H1 (cell line): ENCODE results near the gene CDK5RAP2. TPM values are rescaled to one million over a fixed set of nuclear protein-coding genes. Genes with fewer than 3 reads are reported as not detected.

ENCODE experiments used
- CTCF ChIA-PET: fragments of 300-600 bp; sonication (Branson Sonifier 250); formaldehyde crosslinking; loops from one replicate; lab custom pipeline; 2021; ENCODE audit not compliant: partially characterized antibody; lab: Charles Lee
- POLR2A ChIA-PET: fragments of 300-600 bp; sonication (Branson Sonifier 250); formaldehyde crosslinking; loops from one replicate; lab custom pipeline; 2021; ENCODE audit warnings: inconsistent platforms; ENCODE audit not compliant: partially characterized antibody; lab: Charles Lee
- DNase-seq, 2 experiments: peaks; one replicate each; pipeline versions ENCODE4 v3.0.0 to v3.0.0-alpha.2; 2010 to 2022; ENCODE audit warnings: low spot score in 2 of 2, low read depth in 1 of 2, mixed read lengths in 1 of 2
- FAIRE-seq: peaks from 2 replicates; lab custom pipeline; 2011; peaks lifted over from hg19 to GRCh38; lab: Jason Lieb, UNC
- H2AFZ ChIP-seq: 2 replicates; pipeline ENCODE4 v1.8.1; 2012; ENCODE audit warnings: low read length, inconsistent platforms
- H2AK5ac ChIP-seq: 2 replicates; pipeline ENCODE4 v1.6.1; 2013; ENCODE audit warnings: low read depth, low read length
- H2BK120ac ChIP-seq: replicated peaks from 2 replicates; pipeline ENCODE3; 2013; ENCODE audit warnings: low read depth, low read length, inconsistent platforms
- H2BK12ac ChIP-seq: 2 replicates; pipeline ENCODE4 v1.6.1; 2013; ENCODE audit warnings: low read depth, low read length
- H2BK15ac ChIP-seq: 2 replicates; pipeline ENCODE4 v1.6.1; 2013; ENCODE audit warnings: low read length
- H2BK20ac ChIP-seq: 2 replicates; pipeline ENCODE4 v1.6.1; 2013; ENCODE audit warnings: low read length
- H2BK5ac ChIP-seq: 2 replicates; pipeline ENCODE4 v1.6.1; 2013; ENCODE audit warnings: low read depth, low read length
- H3K14ac ChIP-seq: 2 replicates; pipeline ENCODE4 v1.6.1; 2013; ENCODE audit warnings: inconsistent platforms; ENCODE audit not compliant: insufficient read length
- H3K18ac ChIP-seq: 2 replicates; pipeline ENCODE4 v1.6.1; 2013; ENCODE audit warnings: low read length; ENCODE audit errors: extremely low read depth
- H3K23ac ChIP-seq: 2 replicates; pipeline ENCODE4 v1.6.1; 2013; ENCODE audit warnings: inconsistent platforms; ENCODE audit not compliant: insufficient read length
- H3K23me2 ChIP-seq: 2 replicates; pipeline ENCODE4 v1.6.1; 2013; ENCODE audit warnings: low read depth, low read length
- H3K27ac ChIP-seq: 2 replicates; pipeline ENCODE4 v1.6.1; 2011; ENCODE audit warnings: low read depth, low read length, inconsistent platforms
- H3K27me3 ChIP-seq, 4 experiments: replicated peaks in 1 of 4; 1 replicate in 1 of 4; 2 replicates in 3 of 4; pipeline versions ENCODE4 v1.6.1 to v1.8.1; 2011 to 2013; ENCODE audit warnings: low read length in 3 of 4, mild to moderate bottlenecking in 3 of 4, inconsistent platforms in 2 of 4, mixed read lengths in 2 of 4, moderate library complexity in 1 of 4; ENCODE audit not compliant: control insufficient read depth in 3 of 4, insufficient read depth in 3 of 4; ENCODE audit errors: extremely low read depth in 1 of 4
- H3K36me3 ChIP-seq, 4 experiments: 2 replicates each; pipeline versions ENCODE4 v1.6.1 to v1.8.1; 2011 to 2013; ENCODE audit warnings: mild to moderate bottlenecking in 4 of 4, low read length in 3 of 4, moderate library complexity in 2 of 4, control low read depth in 1 of 4, inconsistent platforms in 1 of 4; ENCODE audit not compliant: insufficient read depth in 4 of 4, control insufficient read depth in 2 of 4
- H3K4ac ChIP-seq: replicated peaks from 2 replicates; pipeline ENCODE3; 2013; ENCODE audit warnings: low read length, low read depth, mixed read lengths, inconsistent platforms; ENCODE audit not compliant: insufficient read length
- H3K4me1 ChIP-seq, 4 experiments: replicated peaks in 1 of 4; 1 replicate in 1 of 4; 2 replicates in 3 of 4; pipeline versions ENCODE4 v1.6.1 to v1.8.1; 2011 to 2013; ENCODE audit warnings: low read length in 3 of 4, inconsistent platforms in 2 of 4, mixed read lengths in 1 of 4; ENCODE audit not compliant: insufficient read depth in 4 of 4, control insufficient read depth in 3 of 4
- H3K4me2 ChIP-seq, 2 experiments: 2 replicates each; pipeline versions ENCODE4 v1.6.1 to v1.8.1; 2011 to 2013; ENCODE audit warnings: low read depth in 2 of 2, low read length in 2 of 2, control low read depth in 1 of 2, inconsistent platforms in 1 of 2, mild to moderate bottlenecking in 1 of 2; ENCODE audit not compliant: insufficient read depth in 1 of 2
- H3K4me3 ChIP-seq, 4 experiments: fragments of 200-600, 300-600 bp in 1 of 4; sonication (generic), shearing (Covaris generic), sonication (Bioruptor Twin) in 1 of 4; 2 replicates each; pipeline versions ENCODE4 v1.5.1 to v1.8.1; 2011 to 2016; ENCODE audit warnings: low read length in 4 of 4, low read depth in 3 of 4, control low read depth in 2 of 4, inconsistent platforms in 2 of 4, mild to moderate bottlenecking in 2 of 4, mixed read lengths in 1 of 4, moderate library complexity in 1 of 4; ENCODE audit not compliant: insufficient read depth in 2 of 4; ENCODE audit errors: extremely low read depth in 1 of 4
- H3K56ac ChIP-seq: replicated peaks from 2 replicates; pipeline ENCODE3; 2013; ENCODE audit warnings: low read depth, mild to moderate bottlenecking, mixed read lengths, low read length, inconsistent platforms; ENCODE audit not compliant: insufficient read length
- H3K79me1 ChIP-seq: 2 replicates; pipeline ENCODE4 v1.6.1; 2013; ENCODE audit warnings: low read depth, low read length, control low read depth
- H3K79me2 ChIP-seq, 2 experiments: 2 replicates each; pipeline versions ENCODE4 v1.6.1 to v1.8.1; 2012 to 2013; ENCODE audit warnings: low read length in 2 of 2, mild to moderate bottlenecking in 2 of 2, inconsistent platforms in 1 of 2; ENCODE audit not compliant: insufficient read depth in 2 of 2, control insufficient read depth in 1 of 2
- H3K9ac ChIP-seq, 4 experiments: replicated peaks in 1 of 4; 1 replicate in 1 of 4; 2 replicates in 3 of 4; pipeline versions ENCODE4 v1.6.1 to v1.8.1; 2011 to 2013; ENCODE audit warnings: low read depth in 3 of 4, low read length in 3 of 4, control low read depth in 2 of 4, mild to moderate bottlenecking in 2 of 4, moderate library complexity in 2 of 4, inconsistent platforms in 1 of 4; ENCODE audit errors: extremely low read depth in 1 of 4
- H3K9me3 ChIP-seq, 2 experiments: 2 replicates each; pipeline versions ENCODE4 v1.6.1 to v1.8.1; 2012 to 2013; ENCODE audit warnings: mild to moderate bottlenecking in 2 of 2, moderate library complexity in 2 of 2, control low read depth in 1 of 2, inconsistent platforms in 1 of 2, low read depth in 1 of 2, low read length in 1 of 2, mixed read lengths in 1 of 2; ENCODE audit not compliant: insufficient read depth in 2 of 2
- H4K20me1 ChIP-seq, 2 experiments: replicated peaks in 1 of 2; 2 replicates each; pipeline versions ENCODE3 to v1.8.1; 2011 to 2013; ENCODE audit warnings: inconsistent platforms in 2 of 2, low read length in 2 of 2, mild to moderate bottlenecking in 1 of 2; ENCODE audit not compliant: insufficient read depth in 2 of 2, control insufficient read depth in 1 of 2
- H4K5ac ChIP-seq: 2 replicates; pipeline ENCODE4 v1.6.1; 2013; ENCODE audit warnings: low read length, low read depth, mixed read lengths, inconsistent platforms; ENCODE audit not compliant: insufficient read length
- H4K8ac ChIP-seq: 2 replicates; pipeline ENCODE4 v1.8.0; 2013; ENCODE audit warnings: mild to moderate bottlenecking, moderate library complexity, low read length, inconsistent platforms; ENCODE audit not compliant: insufficient read depth; ENCODE audit errors: extremely low read depth
- H4K91ac ChIP-seq: replicated peaks from 2 replicates; pipeline ENCODE3; 2013; ENCODE audit warnings: low read length, mixed read lengths, inconsistent platforms; ENCODE audit not compliant: insufficient read length
- CBX5 ChIP-seq: fragments of 300-800, 300-1000 bp; sonication (generic); IDR thresholded peaks from 2 replicates; pipeline ENCODE4 v1.7.1; 2016; ENCODE audit warnings: antibody characterized with exemption, low read length, low read depth
- WGBS, 2 experiments: shearing (Covaris generic) in 1 of 2; methylation state at CpG; one replicate each; pipeline versions ENCODE4 v1.1.6 to v1.1.7; 2013 to 2015; ENCODE audit warnings: low lambda C conversion rate in 2 of 2, mixed read lengths in 2 of 2, inconsistent platforms in 1 of 2, low coverage in 1 of 2, missing lambda C conversion rate in 1 of 2; ENCODE audit not compliant: insufficient replicate concordance in 2 of 2, insufficient coverage in 1 of 2, insufficient read length in 1 of 2; ENCODE audit errors: extremely low coverage in 1 of 2, missing lambda C conversion rate in 1 of 2; 5-methylcytosine and 5-hydroxymethylcytosine counted together
- polyA plus RNA-seq, 7 experiments: library from polyadenylated mRNA; depleted of rRNA in 3 of 7; stranded (reverse) in 5 of 7; unstranded in 2 of 7; fragments of >200 nt in 5 of 7; fragments of 200-250 nt in 2 of 7; gene quantifications; 1 replicate in 5 of 7; 2 replicates in 1 of 7; 4 replicates in 1 of 7; pipeline versions ENCODE4 v1.2.1 to v1.2.3, GENCODE V29; 2011 to 2013; ENCODE audit warnings: missing spikeins in 2 of 7, mixed read lengths in 2 of 7
- total RNA-seq: library from RNA; stranded (reverse); fragmentation: NEBNext Ultra II Directional; extraction: Animal tissue kit (Norgen Biotek cat#: 25700); gene quantifications from 2 replicates; pipeline ENCODE4 v1.2.1, GENCODE V29; 2021

CDK5RAP2 gene
- total and polyA plus RNA-seq, 2 of the 8 experiments (the other 6 are each of a cell fraction or from before 2014, with no cell fraction given) = 19.8 to 49.4 TPM

DNA sequence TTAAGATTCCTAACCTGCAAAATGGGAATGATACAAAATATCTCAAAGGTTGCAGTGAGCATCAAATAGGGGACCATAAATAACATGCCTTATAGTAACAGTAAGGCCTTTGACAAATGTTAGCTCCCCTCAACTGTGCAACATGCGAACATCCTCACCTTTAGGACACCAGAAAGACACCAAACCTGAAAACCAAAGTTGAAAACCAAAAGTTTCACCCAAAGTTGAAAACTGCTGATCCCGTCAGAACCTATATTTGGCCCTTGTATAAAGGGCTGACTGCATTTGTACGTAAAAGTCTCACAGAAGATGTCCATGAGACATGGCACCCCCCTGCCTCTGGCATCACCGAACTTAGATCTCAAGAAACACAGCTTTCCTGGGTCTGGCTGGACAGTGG lies 12.1 kb downstream of the CDK5RAP2 start:
- no peak for DNase-seq
- Histone ChIP-seq H3K18ac (no peak overlapping the region), H3K36me3 (peaks cover 22 to 75% (median 40%) of the 10 kb centered on the region in 4 experiments; a peak in 7 of 8 replicates), H2BK15ac (no peak overlapping the region), H2BK120ac (no peak overlapping the region), H4K8ac (no peak overlapping the region), H4K91ac (no peak overlapping the region), H3K23me2 (no peaks in the 10 kb centered on the region), H3K27me3 (no peaks in the 10 kb centered on the region), H2AK5ac (no peak overlapping the region), H2AFZ (no peak overlapping the region), H3K4me3 (no peak overlapping the region), H4K20me1 (peaks cover 0 to 15% of the 10 kb centered on the region in 2 experiments), H3K79me2 (peaks cover 0 to 22% of the 10 kb centered on the region in 2 experiments; a peak in 2 of 4 replicates), H2BK12ac (no peak overlapping the region), H2BK20ac (no peak overlapping the region), H2BK5ac (no peak overlapping the region), H3K4ac (no peak overlapping the region), H3K9me3 (no peaks in the 10 kb centered on the region), H3K23ac (no peak overlapping the region), H3K56ac (no peak overlapping the region), H3K4me2 (no peak overlapping the region), H3K14ac (no peak overlapping the region), H3K9ac (no peak overlapping the region), H4K5ac (no peak overlapping the region), H3K27ac (no peak overlapping the region), H3K79me1 (peaks cover 9% of the 10 kb centered on the region), H3K4me1 (no peaks in the 10 kb centered on the region)
- no peak for TF ChIP-seq CBX5
- WGBS, 2 experiments = 94% methylated on average over 4 of the region's 4 CpGs; no CpG with 5 or more reads in 1 of the 2 experiments
- ChIA-PET CTCF (no interaction called here), POLR2A (no interaction called here)
- no peak for FAIRE-seq
